HG03135 (cell line): ENCODE results near the gene CCDC33.

ENCODE experiments used
- ATAC-seq: cut with Tn5 transposase; IDR thresholded peaks from one replicate; pipeline ENCODE4 v1.9.1; 2021; ENCODE audit warnings: mild to moderate bottlenecking, moderate library complexity; ENCODE audit not compliant: unreplicated experiment

The CCDC33 gene

GRCh38 chr15:74228723-74229081, 7.4 kb upstream of the CCDC33 start:
- ATAC-seq, result no peak

- ATAC-seq, result no peak
Measured at GRCh38 chr15:74229686-74230085, 6.4 kb upstream of the CCDC33 start.

GRCh38 chr15:74231475-74231874, 4.7 kb upstream of the CCDC33 start:
- ATAC-seq, result no peak

GRCh38 chr15:74233373-74233772, 2.8 kb upstream of the CCDC33 start:
- ATAC-seq, result no peak

- no peak for ATAC-seq
Measured at GRCh38 chr15:74233851-74234597, 2.1 kb upstream of the CCDC33 start.

- no peak for ATAC-seq
Measured at GRCh38 chr15:74234598-74234875, 1.6 kb upstream of the CCDC33 start.

- ATAC-seq, result no peak
Measured at GRCh38 chr15:74239051-74239705, 3.1 kb downstream of the CCDC33 start.

GRCh38 chr15:74240002-74240568, 4.0 kb downstream of the CCDC33 start:
- no peak for ATAC-seq

GRCh38 chr15:74240897-74241614, 4.9 kb downstream of the CCDC33 start:
- no peak for ATAC-seq

GRCh38 chr15:74242441-74243185, 6.5 kb downstream of the CCDC33 start:
- ATAC-seq, result no peak

- ATAC-seq, result no peak
Measured at GRCh38 chr15:74243431-74243830, 7.3 kb downstream of the CCDC33 start.

- ATAC-seq, result no peak
Measured at GRCh38 chr15:74244822-74245341, 8.8 kb downstream of the CCDC33 start.

GRCh38 chr15:74245342-74245931, 9.3 kb downstream of the CCDC33 start:
- no peak for ATAC-seq

- ATAC-seq, result no peak
Measured at GRCh38 chr15:74250266-74250665, 14.1 kb downstream of the CCDC33 start.

GRCh38 chr15:74251131-74251811, 15.1 kb downstream of the CCDC33 start:
- ATAC-seq, result no peak

GRCh38 chr15:74252291-74252690, 16.2 kb downstream of the CCDC33 start:
- ATAC-seq, result no peak

- no peak for ATAC-seq
Measured at GRCh38 chr15:74252721-74253120, 16.6 kb downstream of the CCDC33 start.

GRCh38 chr15:74253211-74253921, 17.2 kb downstream of the CCDC33 start:
- no peak for ATAC-seq

- ATAC-seq, result no peak
Measured at GRCh38 chr15:74257105-74257504, 21.0 kb downstream of the CCDC33 start.
